Kidney epithelial cell (primary cell): ENCODE measurements around the gene NAPA. TPM values are rescaled to one million over a fixed set of nuclear protein-coding genes. Genes with fewer than 3 reads are reported as not detected.

Source experiments
- DNase-seq: peaks from one replicate; pipeline ENCODE4 v3.0.0-alpha.2; 2010; ENCODE audit warnings: low read depth
- H3K27me3 ChIP-seq: 2 replicates; pipeline ENCODE4 v1.6.0; 2011; ENCODE audit warnings: low read length; ENCODE audit not compliant: control insufficient read depth, insufficient read depth
- H3K36me3 ChIP-seq: 2 replicates; pipeline ENCODE4 v1.5.1; 2011; ENCODE audit warnings: low read length; ENCODE audit not compliant: control insufficient read depth, insufficient read depth
- H3K4me3 ChIP-seq: 2 replicates; pipeline ENCODE4 v1.5.1; 2011; ENCODE audit warnings: low read depth, mild to moderate bottlenecking, control low read depth, low read length
- total RNA-seq: library from RNA; depleted of rRNA; stranded (reverse); fragments of >200 nt; gene quantifications from 2 replicates; pipeline ENCODE4 v1.2.3, GENCODE V29; 2015
- TF ChIP-seq, protein P1 (sequence below): IDR thresholded peaks from 2 replicates; pipeline ENCODE4 v1.5.1; 2011; ENCODE audit warnings: mild to moderate bottlenecking, moderate library complexity, low read length, control low read depth, inconsistent platforms; ENCODE audit not compliant: insufficient read depth, poor library complexity, severe bottlenecking

Gene NAPA
- total RNA-seq, 1 donor from 2014 or later, result 127 TPM

DNA sequence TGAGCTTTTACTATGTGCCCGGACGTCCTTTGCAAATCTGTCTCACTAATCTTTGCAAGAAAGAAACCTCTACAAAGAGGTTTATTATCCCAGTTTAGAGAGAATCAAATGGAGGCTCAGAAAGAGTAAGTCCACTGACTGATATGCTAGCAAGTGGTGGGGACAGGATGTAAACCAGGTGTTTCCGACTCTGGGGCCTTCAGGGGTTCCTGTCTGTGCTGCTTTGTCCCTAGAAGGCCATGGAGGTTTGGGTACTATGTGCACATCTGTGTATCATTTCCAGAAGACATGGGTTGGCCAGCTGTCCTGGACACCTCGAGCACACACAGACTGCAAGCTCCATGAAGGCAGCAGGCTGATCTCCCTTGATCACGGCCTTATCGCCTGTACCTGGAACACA, 29.7 kb downstream of the NAPA start:
- H3K27me3 ChIP-seq, result no peaks in the 10 kb centered on the region
- DNase-seq, result no peak
- TF ChIP-seq, protein P1, sequence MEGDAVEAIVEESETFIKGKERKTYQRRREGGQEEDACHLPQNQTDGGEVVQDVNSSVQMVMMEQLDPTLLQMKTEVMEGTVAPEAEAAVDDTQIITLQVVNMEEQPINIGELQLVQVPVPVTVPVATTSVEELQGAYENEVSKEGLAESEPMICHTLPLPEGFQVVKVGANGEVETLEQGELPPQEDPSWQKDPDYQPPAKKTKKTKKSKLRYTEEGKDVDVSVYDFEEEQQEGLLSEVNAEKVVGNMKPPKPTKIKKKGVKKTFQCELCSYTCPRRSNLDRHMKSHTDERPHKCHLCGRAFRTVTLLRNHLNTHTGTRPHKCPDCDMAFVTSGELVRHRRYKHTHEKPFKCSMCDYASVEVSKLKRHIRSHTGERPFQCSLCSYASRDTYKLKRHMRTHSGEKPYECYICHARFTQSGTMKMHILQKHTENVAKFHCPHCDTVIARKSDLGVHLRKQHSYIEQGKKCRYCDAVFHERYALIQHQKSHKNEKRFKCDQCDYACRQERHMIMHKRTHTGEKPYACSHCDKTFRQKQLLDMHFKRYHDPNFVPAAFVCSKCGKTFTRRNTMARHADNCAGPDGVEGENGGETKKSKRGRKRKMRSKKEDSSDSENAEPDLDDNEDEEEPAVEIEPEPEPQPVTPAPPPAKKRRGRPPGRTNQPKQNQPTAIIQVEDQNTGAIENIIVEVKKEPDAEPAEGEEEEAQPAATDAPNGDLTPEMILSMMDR, result no peak
- H3K36me3 ChIP-seq, result peaks cover 2% of the 10 kb centered on the region
- no peak overlapping the region for H3K4me3 ChIP-seq

DNA sequence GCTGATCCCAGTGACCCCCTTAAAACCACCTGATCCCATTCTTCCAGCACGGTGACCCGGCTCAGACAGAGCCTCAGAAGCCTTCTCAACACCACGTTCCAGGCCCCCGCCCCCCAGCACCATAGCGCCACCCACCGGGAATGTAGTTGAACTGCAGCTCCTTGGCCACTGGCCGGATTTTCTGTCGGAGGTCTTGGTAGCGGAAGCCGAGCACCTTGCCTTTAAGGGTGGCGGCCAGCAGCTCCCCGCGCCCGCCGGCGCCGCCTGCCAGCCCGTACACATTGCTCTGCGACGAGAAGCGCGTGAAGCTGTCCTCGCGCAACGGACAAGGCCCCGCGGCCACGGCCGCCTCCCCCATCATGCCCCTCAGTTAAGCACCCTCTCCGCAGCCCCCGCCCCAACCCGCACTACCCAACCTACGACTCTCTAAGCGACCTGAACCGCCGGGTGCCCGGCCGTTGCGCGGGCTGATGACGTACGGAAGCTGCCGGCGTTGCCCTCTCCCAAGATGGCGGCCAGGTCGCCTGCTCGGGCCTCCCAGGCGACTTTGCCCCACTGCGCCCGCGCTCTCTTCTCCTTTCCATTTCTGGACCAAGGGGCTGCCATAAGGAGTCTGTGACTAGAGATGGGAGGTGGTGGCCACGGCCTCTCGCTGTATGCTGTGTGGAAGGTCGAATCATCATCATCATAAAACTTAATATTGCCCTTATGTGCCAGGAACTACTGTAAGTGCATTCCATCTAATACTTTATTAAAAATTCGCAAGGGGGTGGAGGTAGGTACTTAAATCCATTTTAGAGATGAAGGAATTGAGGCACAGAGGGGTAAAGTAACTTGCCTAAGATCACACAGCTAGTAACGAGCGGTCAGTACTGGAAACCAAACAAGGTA, 30.8 kb downstream of the NAPA start, which contains the start of gene KPTN:
KPTN (minus strand) TSS at position 420 of the 891 bp plus-strand sequence; CDS start at position 361, 59 bp downstream.
- TF ChIP-seq, protein P1, result peak; percentile 99
- peaks cover 6% of the 10 kb centered on the region for H3K27me3 ChIP-seq
- H3K4me3 ChIP-seq, result peak within 1 kb of the TSS; percentile 73
- H3K36me3 ChIP-seq, result peaks cover 1% of the 10 kb centered on the region
- peak; percentile 44 for DNase-seq

DNA sequence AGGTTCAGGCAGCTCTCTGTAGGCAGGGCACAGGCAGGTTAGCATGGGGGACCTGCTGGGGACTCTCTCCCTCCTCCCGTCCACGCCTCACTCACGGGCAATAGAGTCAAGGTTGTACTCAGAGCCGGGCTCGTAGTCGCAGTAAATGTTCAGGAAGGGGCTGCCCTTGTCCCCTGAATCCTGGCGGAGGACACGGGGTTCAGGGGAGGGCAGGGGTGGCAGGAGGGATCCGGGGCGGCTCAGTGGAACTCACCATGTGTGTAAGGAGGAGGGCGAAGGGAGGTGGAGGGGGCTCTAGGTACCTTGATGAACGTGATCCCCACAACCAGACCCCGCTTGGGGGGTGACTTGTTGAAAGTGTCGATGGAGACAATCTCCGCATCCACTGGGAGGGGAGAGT, 31.7 kb downstream of the NAPA start:
- H3K4me3 ChIP-seq, result peak overlapping the region; percentile 73
- H3K36me3 ChIP-seq, result peaks cover 1% of the 10 kb centered on the region
- H3K27me3 ChIP-seq, result peaks cover 6% of the 10 kb centered on the region
- no peak for DNase-seq
- TF ChIP-seq, protein P1, result no peak

DNA sequence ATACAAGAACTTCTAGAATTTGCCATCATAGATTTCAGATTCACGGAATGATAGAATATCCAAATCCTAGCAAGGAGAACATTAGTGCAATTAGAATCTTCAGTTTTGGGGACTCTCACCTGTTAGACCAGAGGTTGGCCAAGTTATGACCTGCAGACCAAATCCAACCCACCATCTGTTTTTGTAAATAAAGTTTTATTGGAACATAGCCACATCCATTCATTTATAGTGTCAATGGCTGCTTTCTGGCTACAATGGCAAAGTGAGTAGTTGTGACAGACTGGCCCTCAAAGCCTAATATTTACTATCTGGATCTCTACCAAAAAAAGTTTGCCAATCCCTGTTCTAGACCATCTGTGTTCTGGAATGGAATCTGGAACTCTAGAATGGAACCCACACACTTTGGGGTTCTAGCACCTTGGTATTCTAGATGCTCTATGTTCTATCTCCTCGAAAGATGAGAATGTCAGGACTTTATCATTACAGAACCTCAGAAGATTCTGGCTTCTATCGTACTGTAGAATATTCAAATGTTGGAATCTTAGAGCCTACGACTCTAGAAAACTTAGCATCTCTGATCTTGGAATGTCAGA, 33.3 kb downstream of the NAPA start:
- TF ChIP-seq, protein P1, result no peak
- peaks cover 6% of the 10 kb centered on the region for H3K27me3 ChIP-seq
- H3K36me3 ChIP-seq, result no peaks in the 10 kb centered on the region
- no peak overlapping the region for H3K4me3 ChIP-seq
- DNase-seq, result no peak

DNA sequence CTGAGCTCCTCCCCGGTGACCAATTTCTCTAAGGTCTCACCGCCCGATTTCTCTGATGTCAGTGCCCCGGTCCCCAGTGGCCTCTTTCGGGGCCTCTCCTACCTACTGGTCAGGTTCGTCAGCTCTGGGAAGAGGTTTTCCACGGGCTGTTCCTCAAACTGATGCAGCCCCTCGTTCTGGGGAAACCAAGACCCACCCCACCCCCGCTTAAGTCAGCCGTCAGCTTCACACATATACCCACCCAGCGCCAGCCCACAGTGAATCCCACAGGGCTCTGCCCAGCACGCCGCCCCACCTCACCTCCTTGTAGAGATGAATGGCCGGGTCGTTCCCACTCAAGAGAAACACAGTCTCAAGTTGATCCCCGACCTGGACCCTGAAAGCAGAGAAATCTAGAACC, 34.2 kb downstream of the NAPA start:
- DNase-seq, result no peak
- Histone ChIP-seq H3K4me3 (no peak overlapping the region), H3K36me3 (no peaks in the 10 kb centered on the region), H3K27me3 (peaks cover 6% of the 10 kb centered on the region)
- TF ChIP-seq, protein P1, result no peak
